ENCODE data around the gene LHPP.

Gene LHPP

GRCh38 chr10:124630551-124630950 is 168.9 kb downstream of the LHPP start:
- FAIRE-seq, result no peak

GRCh38 chr10:124632064-124632531 is 170.5 kb downstream of the LHPP start:
- no peak for FAIRE-seq

GRCh38 chr10:124632566-124632965 is 170.9 kb downstream of the LHPP start:
- FAIRE-seq, result no peak

DNA sequence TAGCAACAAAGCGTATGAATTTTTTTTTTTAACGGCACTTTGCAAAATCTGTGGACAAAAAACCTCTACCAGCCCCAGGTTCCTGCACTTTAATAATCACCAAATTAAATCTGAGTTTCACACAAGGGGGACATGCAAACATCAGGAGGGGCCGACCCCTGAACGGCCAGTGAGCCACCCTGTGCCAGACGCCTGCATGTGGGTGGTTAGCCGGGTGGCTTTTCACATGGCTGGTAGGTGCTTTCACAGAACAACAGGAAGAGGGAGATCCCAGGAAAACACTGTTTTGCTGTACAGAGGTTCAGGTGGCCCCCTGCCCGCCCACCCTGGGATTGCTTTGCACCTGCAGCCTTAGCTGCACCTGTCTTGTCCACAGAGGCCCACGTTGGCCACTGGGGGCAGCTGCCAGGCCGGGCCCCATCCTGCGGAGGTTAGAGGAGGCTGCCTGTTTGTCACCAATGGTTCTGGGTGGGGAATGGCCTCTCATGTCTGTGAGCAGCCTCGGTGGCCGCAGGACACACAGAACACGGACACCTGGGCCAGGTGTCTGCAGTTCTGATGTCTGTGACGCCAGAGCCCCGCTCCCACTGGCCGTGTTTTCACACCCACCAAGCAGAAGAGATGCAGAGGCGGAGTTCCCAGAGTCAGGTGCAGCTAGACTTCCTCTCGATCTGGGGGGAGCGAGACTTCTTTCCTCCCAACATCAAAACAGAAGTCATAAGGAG is 174.8 kb downstream of the LHPP start:
- no peak for FAIRE-seq

GRCh38 chr10:124637091-124637700 is 175.6 kb downstream of the LHPP start:
- no peak for FAIRE-seq

GRCh38 chr10:124637746-124638145 is 176.1 kb downstream of the LHPP start:
- no peak for FAIRE-seq

GRCh38 chr10:124639206-124639605 is 177.6 kb downstream of the LHPP start:
- FAIRE-seq, result no peak

DNA sequence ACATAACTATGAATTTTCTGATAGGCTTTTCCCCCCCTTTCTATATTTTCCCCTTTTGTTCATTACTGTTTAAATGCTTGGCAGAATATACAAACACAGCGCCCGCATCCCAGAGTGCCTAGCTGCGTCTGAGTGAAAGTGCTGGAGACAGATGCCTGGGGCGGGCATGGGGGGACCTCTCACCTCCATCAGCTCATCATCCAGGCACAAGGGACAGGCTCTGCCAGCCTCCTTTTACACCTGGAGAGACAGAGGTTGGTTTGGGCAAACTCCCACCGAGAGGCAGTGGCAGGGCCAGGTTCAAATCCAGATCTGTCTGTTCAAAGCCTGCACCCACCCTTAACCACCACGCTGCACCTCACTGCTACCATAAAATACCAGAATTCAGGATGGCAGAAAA is 178.0 kb downstream of the LHPP start:
- no peak for FAIRE-seq

DNA sequence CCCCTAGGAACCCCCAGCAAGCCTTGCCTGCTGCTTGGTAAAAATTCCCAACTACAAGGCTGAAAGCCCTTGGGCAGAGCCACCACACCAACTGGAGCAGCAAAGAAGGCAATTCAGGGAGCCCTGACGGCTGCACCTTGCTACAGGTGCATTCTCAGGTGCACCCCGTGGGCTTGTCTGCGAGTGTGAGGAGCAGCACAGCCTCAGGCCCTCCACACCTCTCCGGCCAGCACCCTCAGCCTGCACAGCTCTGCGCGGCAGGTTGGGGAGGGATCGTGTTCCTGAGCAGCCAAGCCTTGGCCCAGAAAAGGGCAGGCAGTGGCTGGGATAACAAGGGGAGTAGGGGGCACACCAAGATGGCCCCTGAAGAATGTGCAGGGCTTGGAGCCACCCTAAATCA is 178.4 kb downstream of the LHPP start:
- FAIRE-seq, result no peak

GRCh38 chr10:124640538-124641231 is 179.1 kb downstream of the LHPP start:
- no peak for FAIRE-seq

DNA sequence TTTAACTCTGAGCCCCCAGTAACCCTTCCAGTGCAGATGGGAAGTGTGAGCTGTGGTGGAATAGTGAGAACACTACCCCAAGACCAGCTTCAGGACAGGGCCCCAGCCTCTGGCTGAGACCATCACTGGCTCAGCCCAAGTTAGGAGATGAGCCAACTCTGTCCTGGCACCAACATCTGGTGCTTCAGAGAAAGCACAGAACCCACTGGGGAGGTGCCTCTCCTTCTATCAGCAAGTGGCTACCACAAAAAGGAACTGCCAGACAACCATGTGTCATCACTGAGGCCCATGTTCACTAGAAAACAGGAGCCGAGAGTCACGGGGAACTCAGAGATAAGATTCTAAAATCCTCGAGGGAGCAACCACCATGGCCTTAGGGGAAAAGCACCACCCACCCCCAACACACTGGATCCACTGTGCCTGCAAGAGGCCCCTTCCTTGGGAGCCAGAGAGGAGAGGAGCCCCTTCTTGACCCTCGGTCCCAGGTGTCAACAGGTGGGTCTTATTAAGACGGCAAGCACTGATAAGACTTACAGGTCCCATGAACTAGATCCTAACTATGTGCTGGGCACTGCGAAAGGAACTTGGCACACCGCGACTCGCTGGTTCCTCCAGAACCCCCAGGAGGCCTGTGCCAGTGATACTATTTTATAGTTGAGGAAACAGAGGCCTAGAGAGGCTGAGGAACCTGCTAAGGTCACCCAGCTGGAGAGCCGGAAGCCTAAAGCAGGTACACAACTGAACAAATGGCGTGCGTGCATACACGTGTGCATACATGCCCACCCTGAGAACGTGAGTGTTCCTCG is 179.9 kb downstream of the LHPP start:
- no peak for FAIRE-seq

DNA sequence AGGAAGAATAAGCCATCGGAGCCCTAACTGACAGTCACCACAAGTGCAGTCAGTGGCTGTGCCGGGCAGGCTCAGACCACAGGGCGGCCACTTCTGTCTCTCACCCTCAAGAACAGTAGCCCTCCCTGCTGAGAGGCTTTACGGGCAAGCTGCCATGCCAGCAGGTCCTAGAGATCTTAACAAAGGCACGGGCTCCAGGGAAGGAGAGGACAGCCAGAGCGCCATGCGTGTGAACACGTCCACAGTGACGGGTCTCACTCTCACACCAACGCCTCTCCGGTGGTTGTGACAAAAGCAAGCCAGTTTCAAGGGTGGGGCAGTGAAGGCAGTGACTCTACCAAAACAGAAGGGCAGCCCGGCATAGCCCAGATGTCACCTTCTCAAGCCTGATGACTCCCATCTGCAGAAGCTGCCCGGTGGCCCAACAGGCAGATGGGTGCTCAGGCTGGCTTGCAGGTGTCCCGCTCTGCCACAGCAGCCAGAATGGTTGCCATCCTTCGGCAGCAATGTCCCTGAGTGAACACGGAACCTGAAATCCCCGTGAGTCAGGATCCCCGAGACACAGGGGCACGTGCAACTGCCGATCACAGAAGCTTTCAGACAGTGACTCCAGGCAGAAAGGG is 180.6 kb downstream of the LHPP start:
- FAIRE-seq, result no peak

DNA sequence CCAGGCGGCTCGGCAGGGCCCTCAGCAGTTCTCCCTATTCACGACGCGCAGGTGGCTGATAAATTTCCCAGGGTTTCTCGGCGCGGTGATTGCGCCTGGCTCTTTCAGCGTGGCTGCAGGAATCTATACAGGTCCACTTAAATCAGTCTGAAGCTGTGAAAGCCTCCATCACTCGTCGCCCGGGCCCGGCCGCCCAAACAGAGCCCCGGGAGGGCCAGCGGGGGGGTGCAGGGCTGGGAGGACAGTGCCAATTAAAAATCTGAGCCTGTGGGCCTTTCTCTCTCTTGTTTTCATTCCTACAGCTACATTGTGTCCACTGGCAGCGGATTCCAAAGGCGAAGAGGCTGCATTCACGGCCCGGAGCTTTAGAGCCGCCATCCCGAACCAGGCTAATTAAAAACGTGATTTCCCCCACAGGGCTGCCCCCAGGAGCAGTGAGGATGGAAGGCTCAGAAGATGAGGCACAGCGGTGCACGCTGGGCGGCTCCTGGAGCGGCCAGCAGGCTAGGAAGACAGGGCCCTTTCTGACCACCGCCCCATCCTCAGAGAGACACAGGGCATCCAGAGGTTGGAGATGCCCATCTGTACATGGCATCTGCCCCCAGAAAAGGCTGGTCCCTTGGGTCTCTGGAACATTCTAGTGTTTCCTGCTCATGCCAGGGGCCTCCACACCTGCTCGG is 181.8 kb downstream of the LHPP start:
- FAIRE-seq, result no peak

- FAIRE-seq, result no peak
These were observed 182.6 kb downstream of the LHPP start for GRCh38 chr10:124644236-124644635.

- FAIRE-seq, result no peak
These were observed 183.3 kb downstream of the LHPP start for GRCh38 chr10:124644771-124645415.

GRCh38 chr10:124645467-124646095 is 184.0 kb downstream of the LHPP start:
- FAIRE-seq, result no peak

- no peak for FAIRE-seq
These were observed 185.1 kb downstream of the LHPP start for GRCh38 chr10:124646483-124647352.

GRCh38 chr10:124647421-124648130 is 186.0 kb downstream of the LHPP start:
- no peak for FAIRE-seq

- FAIRE-seq, result no peak
These were observed 186.5 kb downstream of the LHPP start for GRCh38 chr10:124648131-124648475.
